Cardiac fibroblast (primary cell): ENCODE measurements around the gene ZMYM5.
"Not testable (repeated sequence)": the region's sequence is repeated elsewhere in the genome, so short reads cannot be mapped to it uniquely, and the experiment has no call there.

Experiments
- DNase-seq, 2 donors: peaks; one replicate each; pipeline versions ENCODE4 v3.0.0 to v3.0.0-alpha.2; 2010; ENCODE audit warnings: low read depth in 2 of 2
- H3K4me3 ChIP-seq, 2 donors: replicated peaks in 1 of 2; 1 replicate in 1 of 2; 2 replicates in 1 of 2; pipeline ENCODE4 v1.5.1; 2011; ENCODE audit warnings: low read depth in 2 of 2, low read length in 2 of 2, mild to moderate bottlenecking in 2 of 2, moderate library complexity in 1 of 2
- CTCF ChIP-seq: IDR thresholded peaks from one replicate; pipeline ENCODE4 v1.5.1; 2011; ENCODE audit warnings: low read depth, mild to moderate bottlenecking, low read length, inconsistent platforms

ZMYM5 gene

DNA sequence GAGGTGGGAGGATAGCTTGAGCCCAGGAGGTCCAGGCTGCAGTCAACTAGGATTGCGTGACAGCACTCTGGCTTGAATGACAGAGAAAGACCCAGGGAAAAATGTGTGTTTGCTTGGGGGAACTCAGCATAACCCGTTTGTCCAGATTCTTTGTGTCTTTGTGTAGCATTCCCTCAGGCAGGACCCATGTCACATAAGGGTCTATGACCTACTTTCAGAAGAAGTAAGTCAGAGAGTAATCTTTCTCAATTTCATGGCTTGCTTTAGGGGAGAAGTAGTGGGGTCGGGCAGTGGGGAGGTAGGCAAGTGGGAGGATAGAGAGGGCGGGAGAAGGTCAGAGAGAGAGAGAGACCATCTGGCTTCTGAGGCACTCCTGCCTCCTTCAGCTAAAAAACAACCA is 68.8 kb downstream of the ZMYM5 start:
- TF ChIP-seq CTCF: no peak
- H3K4me3 ChIP-seq: no peak overlapping the region
- DNase-seq: no peak

- no peak for TF ChIP-seq CTCF
- DNase-seq: no peak
- H3K4me3 ChIP-seq: no peak overlapping the region
These were observed 71.4 kb downstream of the ZMYM5 start for GRCh38 chr13:19791953-19792537.

DNA sequence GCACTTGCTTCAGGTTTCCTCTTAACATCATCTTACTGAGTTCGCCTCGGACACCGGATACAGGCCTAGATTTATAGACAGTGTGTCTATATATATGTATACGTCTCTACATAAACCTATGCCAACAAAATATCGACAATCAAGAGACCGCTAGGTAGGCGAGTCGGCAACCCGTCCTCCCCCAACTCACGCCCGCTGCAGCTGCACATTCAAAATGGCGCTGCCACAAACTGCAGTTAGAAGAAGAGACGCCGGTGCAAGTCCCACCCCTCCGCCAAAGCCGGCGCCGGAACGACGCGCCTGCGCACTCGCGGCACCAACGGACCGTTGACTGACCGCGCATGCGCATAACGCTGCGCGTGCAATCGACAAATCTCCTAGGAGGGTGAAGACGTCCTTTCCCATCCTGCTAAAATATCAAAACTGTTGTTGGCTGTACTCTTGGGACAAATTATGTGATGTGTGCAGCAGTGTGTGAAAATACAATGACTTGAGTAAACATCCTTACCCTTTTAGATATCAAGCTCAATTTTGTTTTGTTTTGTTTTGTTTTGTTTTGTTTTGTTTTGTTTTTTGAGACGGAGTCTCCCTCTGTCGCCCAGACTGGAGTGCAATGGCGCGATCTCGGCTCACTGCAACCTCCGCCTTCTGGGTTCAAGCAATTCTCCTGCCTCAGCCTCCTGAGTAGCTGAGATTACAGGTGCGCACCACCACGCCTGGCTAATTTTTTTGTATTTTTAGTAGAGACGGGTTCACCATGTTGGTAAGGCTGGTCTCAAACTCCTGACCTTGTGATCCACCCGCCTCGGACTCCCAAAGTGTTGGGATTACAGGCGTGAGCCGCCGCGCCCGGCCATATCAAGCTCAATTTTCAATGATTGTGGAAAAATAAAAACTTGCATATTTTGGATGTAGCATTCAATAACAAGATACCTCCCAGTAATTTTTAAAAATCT is 80.4 kb downstream of the ZMYM5 start, which contains the start of gene PSPC1:
TSS of gene PSPC1 (minus strand) at position 219 of the 956 bp plus-strand sequence. CDS start at position 31, 188 bp downstream.
- peak; percentile 95 to 96 for DNase-seq
- H3K4me3 ChIP-seq: peak within 1 kb of the TSS; percentile 73 to 92

GRCh38 chr13:19782049-19782726 is 81.3 kb downstream of the ZMYM5 start:
- peak overlapping the region; percentile 73 to 92 for H3K4me3 ChIP-seq
- TF ChIP-seq CTCF: no peak
- peak; percentile 59 to 63 for DNase-seq

GRCh38 chr13:19781526-19781925 is 81.9 kb downstream of the ZMYM5 start:
- no peak for DNase-seq
- H3K4me3 ChIP-seq: peak overlapping the region; percentile 73 to 92
- no peak for TF ChIP-seq CTCF

GRCh38 chr13:19780753-19781418 is 82.6 kb downstream of the ZMYM5 start:
- DNase-seq: not testable (repeated sequence)

More at GRCh38 chr13:19780753-19781418, 82.6 kb downstream of the ZMYM5 start:
- H3K4me3 ChIP-seq: peak overlapping the region; percentile 73 to 92
